Osteoblast (primary cell): ENCODE results near the gene MRM1. TPM values are rescaled to one million over a fixed set of nuclear protein-coding genes. Genes with fewer than 3 reads are reported as not detected.

Source experiments
- DNase-seq: peaks from one replicate; pipeline ENCODE4 v3.0.0; 2011; ENCODE audit warnings: low spot score, mixed read lengths; ENCODE audit not compliant: insufficient read length; ENCODE audit errors: missing footprints
- H2AFZ ChIP-seq: 2 replicates; pipeline ENCODE4 v1.6.0; 2011; ENCODE audit warnings: mild to moderate bottlenecking, low read length
- H3K27ac ChIP-seq: 2 replicates; pipeline ENCODE4 v1.5.1; 2011; ENCODE audit warnings: mild to moderate bottlenecking, low read depth, low read length, moderate library complexity
- H3K27me3 ChIP-seq: 2 replicates; pipeline ENCODE4 v1.6.0; 2012; ENCODE audit warnings: mild to moderate bottlenecking, control low read depth, inconsistent platforms, low read length, moderate library complexity; ENCODE audit not compliant: insufficient read depth
- H3K36me3 ChIP-seq: 2 replicates; pipeline ENCODE4 v1.5.1; 2011; ENCODE audit warnings: mild to moderate bottlenecking, low read length, control low read depth, moderate library complexity; ENCODE audit not compliant: insufficient read depth
- H3K4me1 ChIP-seq: 2 replicates; pipeline ENCODE4 v1.5.1; 2011; ENCODE audit warnings: mild to moderate bottlenecking, low read length, control low read depth, moderate library complexity; ENCODE audit not compliant: insufficient read depth
- H3K4me2 ChIP-seq: 2 replicates; pipeline ENCODE4 v1.6.0; 2011; ENCODE audit warnings: mild to moderate bottlenecking, low read length; ENCODE audit not compliant: insufficient read depth
- H3K4me3 ChIP-seq: fragments of 200-600 bp; sonication (generic); 3 replicates; pipeline ENCODE4 v1.5.1; 2012; ENCODE audit warnings: mild to moderate bottlenecking, low read length, inconsistent platforms; ENCODE audit not compliant: insufficient read depth
- H3K79me2 ChIP-seq: 2 replicates; pipeline ENCODE4 v1.6.0; 2012; ENCODE audit warnings: mild to moderate bottlenecking, low read length, control low read depth, inconsistent platforms; ENCODE audit not compliant: insufficient read depth
- H3K9me3 ChIP-seq: 2 replicates; pipeline ENCODE4 v1.5.1; 2011; ENCODE audit warnings: low read depth, low read length, control low read depth
- H4K20me1 ChIP-seq: 2 replicates; pipeline ENCODE4 v1.6.0; 2012; ENCODE audit warnings: mild to moderate bottlenecking, low read length, control low read depth; ENCODE audit not compliant: insufficient read depth
- total RNA-seq: library from RNA; depleted of rRNA; stranded (reverse); fragments of >200 nt; gene quantifications from 2 replicates; pipeline ENCODE4 v1.2.3, GENCODE V29; 2012
- TF ChIP-seq, protein P1 (sequence below): IDR thresholded peaks from 2 replicates; pipeline ENCODE4 v1.5.1; 2011; ENCODE audit warnings: mild to moderate bottlenecking, low read depth, low read length, moderate library complexity; ENCODE audit errors: extremely low read depth

MRM1 gene
- total RNA-seq, 1 donor = 4.0 TPM

- no peak overlapping the region for H3K27ac ChIP-seq
- no peak for DNase-seq
- H3K79me2 ChIP-seq = peaks cover 86% of the 10 kb centered on the region
- H2AFZ ChIP-seq = no peak overlapping the region
- no peaks in the 10 kb centered on the region for H3K9me3 ChIP-seq
- H3K4me1 ChIP-seq = peaks cover 12% of the 10 kb centered on the region
- no peak overlapping the region for H3K4me2 ChIP-seq
- TF ChIP-seq, protein P1, sequence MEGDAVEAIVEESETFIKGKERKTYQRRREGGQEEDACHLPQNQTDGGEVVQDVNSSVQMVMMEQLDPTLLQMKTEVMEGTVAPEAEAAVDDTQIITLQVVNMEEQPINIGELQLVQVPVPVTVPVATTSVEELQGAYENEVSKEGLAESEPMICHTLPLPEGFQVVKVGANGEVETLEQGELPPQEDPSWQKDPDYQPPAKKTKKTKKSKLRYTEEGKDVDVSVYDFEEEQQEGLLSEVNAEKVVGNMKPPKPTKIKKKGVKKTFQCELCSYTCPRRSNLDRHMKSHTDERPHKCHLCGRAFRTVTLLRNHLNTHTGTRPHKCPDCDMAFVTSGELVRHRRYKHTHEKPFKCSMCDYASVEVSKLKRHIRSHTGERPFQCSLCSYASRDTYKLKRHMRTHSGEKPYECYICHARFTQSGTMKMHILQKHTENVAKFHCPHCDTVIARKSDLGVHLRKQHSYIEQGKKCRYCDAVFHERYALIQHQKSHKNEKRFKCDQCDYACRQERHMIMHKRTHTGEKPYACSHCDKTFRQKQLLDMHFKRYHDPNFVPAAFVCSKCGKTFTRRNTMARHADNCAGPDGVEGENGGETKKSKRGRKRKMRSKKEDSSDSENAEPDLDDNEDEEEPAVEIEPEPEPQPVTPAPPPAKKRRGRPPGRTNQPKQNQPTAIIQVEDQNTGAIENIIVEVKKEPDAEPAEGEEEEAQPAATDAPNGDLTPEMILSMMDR = no peak
- peaks cover 60% of the 10 kb centered on the region for H3K36me3 ChIP-seq
- peaks cover 52% of the 10 kb centered on the region for H4K20me1 ChIP-seq
- no peak overlapping the region for H3K4me3 ChIP-seq
- H3K27me3 ChIP-seq = no peaks in the 10 kb centered on the region
These were observed 26.4 kb upstream of the MRM1 start for GRCh38 chr17:36575028-36575427.

- Histone ChIP-seq H4K20me1 (peaks cover 52% of the 10 kb centered on the region), H3K79me2 (peaks cover 81% of the 10 kb centered on the region), H3K4me1 (peaks cover 12% of the 10 kb centered on the region), H3K4me2 (no peak overlapping the region), H2AFZ (no peak overlapping the region), H3K27me3 (no peaks in the 10 kb centered on the region), H3K36me3 (peaks cover 69% of the 10 kb centered on the region), H3K27ac (no peak overlapping the region), H3K4me3 (no peak overlapping the region), H3K9me3 (no peaks in the 10 kb centered on the region)
- TF ChIP-seq, protein P1 = no peak
- DNase-seq = no peak
These were observed 24.6 kb upstream of the MRM1 start for GRCh38 chr17:36576793-36577192.

DNA sequence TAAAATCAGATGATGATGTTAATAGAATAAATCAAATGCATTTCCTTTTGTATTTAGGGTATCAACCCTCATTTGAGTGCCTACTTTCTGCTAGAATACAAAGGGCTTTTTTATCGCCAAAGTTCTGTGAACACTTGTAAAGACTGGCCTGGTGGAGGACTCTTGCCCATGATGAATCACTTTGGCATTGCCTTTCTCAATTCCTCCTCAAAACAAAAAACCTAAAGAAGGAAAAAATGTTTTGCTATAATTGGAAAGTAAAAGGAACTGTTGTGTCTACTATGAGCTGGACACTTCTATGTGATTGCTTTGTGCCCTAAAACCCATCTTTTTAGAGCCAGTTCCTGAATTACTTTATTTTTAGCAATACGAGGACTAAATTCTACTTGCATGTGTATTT is 22.7 kb upstream of the MRM1 start:
- H3K27me3 ChIP-seq = no peaks in the 10 kb centered on the region
- peaks cover 66% of the 10 kb centered on the region for H3K36me3 ChIP-seq
- TF ChIP-seq, protein P1 = no peak
- peaks cover 12% of the 10 kb centered on the region for H3K4me1 ChIP-seq
- no peaks in the 10 kb centered on the region for H3K9me3 ChIP-seq
- DNase-seq = no peak
- H3K27ac ChIP-seq = no peak overlapping the region
- no peak overlapping the region for H3K4me2 ChIP-seq
- no peak overlapping the region for H2AFZ ChIP-seq
- H3K4me3 ChIP-seq = no peak overlapping the region
- peaks cover 75% of the 10 kb centered on the region for H3K79me2 ChIP-seq
- peaks cover 39% of the 10 kb centered on the region for H4K20me1 ChIP-seq

- Histone ChIP-seq H3K4me2 (no peak overlapping the region), H3K36me3 (peaks cover 83% of the 10 kb centered on the region), H4K20me1 (peaks cover 16% of the 10 kb centered on the region), H3K4me1 (peaks cover 6% of the 10 kb centered on the region), H3K27ac (no peak overlapping the region), H3K79me2 (peaks cover 52% of the 10 kb centered on the region), H3K27me3 (no peaks in the 10 kb centered on the region), H2AFZ (no peak overlapping the region), H3K9me3 (no peaks in the 10 kb centered on the region), H3K4me3 (no peak overlapping the region)
- DNase-seq = no peak
- TF ChIP-seq, protein P1 = no peak
These were observed 17.6 kb upstream of the MRM1 start for GRCh38 chr17:36583787-36584186.
